Measurements from ENCODE around the gene CCDC172.

Gene CCDC172, protein sequence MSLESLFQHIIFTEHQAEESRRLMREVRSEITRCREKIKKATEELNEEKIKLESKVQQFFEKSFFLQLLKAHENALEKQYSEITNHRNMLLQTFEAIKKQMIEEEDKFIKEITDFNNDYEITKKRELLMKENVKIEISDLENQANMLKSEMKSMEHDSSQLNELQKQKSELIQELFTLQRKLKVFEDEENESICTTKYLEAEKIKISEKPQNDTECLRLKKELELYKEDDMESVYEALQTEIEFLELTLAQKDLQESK

GRCh38 chr10:116324227-116324950 is at the start of gene CCDC172:
Gene CCDC172, plus strand, starts transcription at chr10:116324448. Its CDS starts 564 bp downstream, at chr10:116325012.
- DNase-seq (ENCODE audit: low read depth), result no peak
- no peak within 1 kb of the TSS for H3K4me3 ChIP-seq (ENCODE audit: low read depth, low read length)

DNA sequence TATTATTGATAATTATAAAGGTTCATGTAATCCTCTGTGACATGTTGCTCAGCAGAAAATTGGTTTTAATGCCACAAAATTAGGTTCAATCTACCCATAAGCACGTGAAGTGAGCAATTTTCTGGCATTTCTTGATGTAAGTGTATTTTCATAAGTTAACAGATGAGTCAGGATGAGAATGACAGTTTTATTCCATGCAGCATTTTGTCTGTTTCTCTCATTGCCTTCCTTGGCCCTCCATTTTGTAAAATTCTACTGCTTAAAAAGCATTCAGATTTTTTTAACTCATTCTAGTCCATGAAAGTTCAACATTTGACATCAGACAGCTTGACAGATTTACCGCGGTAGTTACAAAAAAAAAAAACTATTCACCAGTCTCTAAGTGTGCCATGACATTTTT is 47.3 kb upstream of the CCDC172 start:
- no peak overlapping the region for H3K4me3 ChIP-seq (ENCODE audit: low read depth, low read length)
- DNase-seq (ENCODE audit: low read depth), result no peak

- no peak for DNase-seq (ENCODE audit: low read depth)
- H3K4me3 ChIP-seq (ENCODE audit: low read depth, low read length), result no peak overlapping the region
Measured at GRCh38 chr10:116278846-116279245, 45.4 kb upstream of the CCDC172 start.

DNA sequence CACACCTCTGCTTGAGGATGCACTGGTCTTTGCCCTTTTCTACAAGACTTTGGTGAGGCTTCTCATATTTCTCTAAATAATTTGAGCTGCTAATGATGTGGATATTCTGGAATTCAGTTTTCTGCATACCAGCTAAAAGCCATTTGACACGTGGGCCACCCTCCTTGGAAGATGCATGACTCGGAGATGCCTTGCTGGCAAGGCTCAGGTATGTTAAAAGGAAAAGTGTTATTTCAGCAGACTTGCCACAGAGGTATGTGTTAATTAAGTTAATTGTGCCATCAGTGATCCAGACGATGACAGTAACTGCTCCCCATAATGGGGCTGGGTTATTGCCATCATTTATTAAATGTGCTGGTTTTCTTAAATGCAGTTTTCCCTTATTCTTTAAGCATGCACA is 42.5 kb upstream of the CCDC172 start:
- H3K4me3 ChIP-seq (ENCODE audit: low read depth, low read length), result no peak overlapping the region

GRCh38 chr10:116286626-116287200 is 37.5 kb upstream of the CCDC172 start:
- no peak for DNase-seq (ENCODE audit: low read depth)
- no peak overlapping the region for H3K4me3 ChIP-seq (ENCODE audit: low read depth, low read length)

More for the DNA sequence above, 42.5 kb upstream of the CCDC172 start:
- DNase-seq (ENCODE audit: low read depth), result no peak

DNA sequence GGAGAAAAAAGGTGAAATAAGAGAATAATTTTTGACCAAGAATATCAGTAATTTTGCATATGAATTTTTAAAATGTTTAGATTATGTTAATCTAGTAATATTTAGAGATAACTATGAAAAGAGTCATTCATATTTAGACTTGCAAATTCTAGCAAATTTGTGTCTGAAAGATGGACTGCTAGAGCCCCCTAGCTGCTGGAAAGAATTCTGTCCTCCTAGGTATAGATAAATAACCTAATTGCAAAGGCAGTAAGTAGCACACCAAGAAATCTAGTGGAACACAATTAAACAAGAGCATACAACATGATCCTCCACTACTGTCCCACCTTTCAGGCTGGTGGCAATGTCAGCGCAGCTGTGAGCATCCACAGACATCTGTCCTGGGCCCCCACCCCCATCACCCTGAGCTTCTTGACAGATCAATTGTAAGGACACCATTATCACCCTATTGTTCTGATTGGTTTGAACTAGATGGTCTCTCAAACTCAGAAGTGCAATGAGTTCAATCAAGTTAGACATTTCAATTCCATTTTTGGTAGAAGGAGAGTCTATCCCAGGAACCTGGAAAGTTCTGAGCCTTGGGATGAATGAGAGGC is 36.2 kb upstream of the CCDC172 start:
- DNase-seq (ENCODE audit: low read depth), result no peak
- no peak overlapping the region for H3K4me3 ChIP-seq (ENCODE audit: low read depth, low read length)

GRCh38 chr10:116289652-116290051 is 34.6 kb upstream of the CCDC172 start:
- DNase-seq (ENCODE audit: low read depth), result no peak
- H3K4me3 ChIP-seq (ENCODE audit: low read depth, low read length), result no peak overlapping the region

GRCh38 chr10:116292493-116292892 is 31.8 kb upstream of the CCDC172 start:
- no peak for DNase-seq (ENCODE audit: low read depth)
- H3K4me3 ChIP-seq (ENCODE audit: low read depth, low read length), result no peak overlapping the region

DNA sequence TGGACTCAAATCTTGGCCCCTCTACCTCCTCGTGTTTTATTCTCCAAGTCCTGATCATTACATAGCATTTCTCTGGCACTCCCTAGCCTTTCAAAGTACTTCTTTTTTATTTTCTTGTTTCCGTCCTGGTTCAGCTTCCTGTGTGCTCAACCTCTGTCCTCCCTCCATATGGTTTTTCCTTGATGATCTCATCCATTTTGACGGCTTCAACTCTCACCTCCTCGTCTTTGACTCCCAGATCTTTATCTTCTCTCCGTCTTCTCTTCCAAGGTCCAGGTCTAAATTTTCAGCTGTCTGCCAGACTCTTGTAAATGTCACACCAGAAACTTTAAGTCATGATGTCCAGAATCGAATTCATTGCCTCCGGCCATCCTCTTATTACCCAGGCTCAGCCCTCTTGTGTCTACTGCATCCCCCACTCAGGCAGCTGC is 27.9 kb upstream of the CCDC172 start:
- no peak for DNase-seq (ENCODE audit: low read depth)
- H3K4me3 ChIP-seq (ENCODE audit: low read depth, low read length), result no peak overlapping the region

GRCh38 chr10:116298586-116298985 is 25.7 kb upstream of the CCDC172 start:
- no peak for DNase-seq (ENCODE audit: low read depth)
- H3K4me3 ChIP-seq (ENCODE audit: low read depth, low read length), result no peak overlapping the region

GRCh38 chr10:116300542-116300941 is 23.7 kb upstream of the CCDC172 start:
- DNase-seq (ENCODE audit: low read depth), result no peak
- no peak overlapping the region for H3K4me3 ChIP-seq (ENCODE audit: low read depth, low read length)

GRCh38 chr10:116304923-116305322 is 19.3 kb upstream of the CCDC172 start:
- DNase-seq (ENCODE audit: low read depth), result no peak
- H3K4me3 ChIP-seq (ENCODE audit: low read depth, low read length), result no peak overlapping the region

DNA sequence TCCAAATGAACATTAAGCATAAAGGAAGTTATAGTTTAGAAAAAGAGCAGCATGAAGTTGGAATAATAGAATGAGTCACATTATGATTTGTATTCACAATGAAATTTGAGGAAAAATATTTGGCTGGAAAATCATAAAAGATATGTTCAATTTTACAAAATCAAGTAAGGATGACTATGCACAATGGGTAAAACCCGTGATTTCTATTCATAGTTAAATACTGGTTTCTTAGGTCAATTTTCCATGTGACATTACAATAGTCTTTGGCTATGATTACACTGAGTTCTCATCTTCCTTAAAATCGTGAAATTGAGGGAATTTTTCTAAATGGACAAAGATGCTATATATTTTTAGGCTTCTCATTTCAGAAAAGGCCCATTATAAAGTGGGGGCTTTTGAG is 17.4 kb upstream of the CCDC172 start:
- no peak overlapping the region for H3K4me3 ChIP-seq (ENCODE audit: low read depth, low read length)
- DNase-seq (ENCODE audit: low read depth), result no peak

DNA sequence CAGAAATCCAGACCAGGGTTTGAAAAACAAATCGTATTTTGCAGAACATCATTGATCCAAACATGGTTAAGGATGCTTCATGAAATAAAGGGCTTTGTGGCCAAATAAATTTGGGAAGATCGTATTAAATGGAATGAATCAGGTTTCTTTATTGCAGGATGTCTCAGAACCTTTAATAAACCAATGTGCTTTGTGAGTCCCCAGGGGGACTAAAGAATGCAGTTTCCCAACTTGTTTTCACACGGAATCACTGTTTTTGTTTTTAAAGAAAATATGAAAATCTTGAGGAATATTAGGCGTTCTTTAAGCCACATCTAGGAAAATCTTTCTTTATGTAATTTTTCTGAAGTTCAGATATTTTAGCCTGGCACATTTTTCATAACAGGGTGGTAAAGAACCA is 16.8 kb upstream of the CCDC172 start:
- DNase-seq (ENCODE audit: low read depth), result no peak

DNA sequence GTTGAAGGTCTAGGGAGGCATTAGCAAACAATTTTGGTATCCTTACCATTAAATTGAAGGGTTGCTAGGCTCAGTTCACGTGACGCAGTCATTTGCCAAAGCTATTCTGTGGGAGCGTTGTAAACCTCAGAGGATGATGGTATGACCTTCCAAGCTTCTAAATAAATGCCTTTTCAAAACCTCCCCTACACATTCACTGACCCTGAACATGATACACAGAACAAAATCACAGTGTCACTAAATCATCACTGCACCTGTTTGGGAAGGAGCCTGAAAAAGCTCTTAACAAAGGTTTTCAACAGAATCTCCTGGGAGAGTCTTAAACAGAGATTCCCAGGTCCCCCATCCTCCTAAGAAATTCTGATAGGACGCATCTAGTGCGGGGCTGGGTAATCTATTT is 13.2 kb upstream of the CCDC172 start:
- no peak for DNase-seq (ENCODE audit: low read depth)
- H3K4me3 ChIP-seq (ENCODE audit: low read depth, low read length), result no peak overlapping the region

More for the DNA sequence above, 16.8 kb upstream of the CCDC172 start:
- no peak overlapping the region for H3K4me3 ChIP-seq (ENCODE audit: low read depth, low read length)

DNA sequence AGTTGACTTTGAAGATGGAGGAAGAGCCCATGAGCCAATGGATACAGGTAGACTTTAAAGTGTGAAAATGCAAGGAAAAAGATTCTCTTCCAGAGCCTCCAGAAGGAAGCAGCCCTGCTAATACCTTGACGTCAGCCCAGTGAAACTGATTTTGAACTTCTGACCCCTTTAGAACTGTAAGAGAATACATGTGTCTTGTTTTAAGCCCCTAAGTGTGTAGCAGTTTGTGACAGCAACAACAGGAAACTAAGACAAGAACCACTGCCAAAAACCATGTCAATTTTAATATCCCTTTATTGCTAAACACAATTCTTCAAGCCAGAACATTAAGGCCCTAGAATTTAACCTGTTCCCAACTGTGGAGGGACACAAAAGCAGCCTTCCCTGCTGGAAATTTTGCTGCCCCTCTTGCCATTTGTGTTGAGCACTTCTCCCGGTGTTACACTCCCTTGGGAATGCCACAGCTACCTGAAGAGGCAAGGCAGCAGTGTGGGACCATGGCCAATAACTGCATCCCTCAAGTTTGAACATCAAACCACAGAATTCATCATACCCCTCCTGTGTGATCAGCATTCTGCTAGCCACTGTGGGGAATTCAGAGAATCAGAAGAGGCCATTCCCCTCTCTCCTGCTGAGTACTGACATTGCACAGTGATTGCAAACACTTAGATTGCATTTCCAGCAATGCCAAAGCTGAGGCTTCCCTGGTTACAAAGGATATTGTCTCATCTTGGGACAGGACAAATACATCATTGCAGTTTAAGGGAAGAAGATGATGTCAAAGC is 12.3 kb upstream of the CCDC172 start:
- DNase-seq (ENCODE audit: low read depth), result no peak

DNA sequence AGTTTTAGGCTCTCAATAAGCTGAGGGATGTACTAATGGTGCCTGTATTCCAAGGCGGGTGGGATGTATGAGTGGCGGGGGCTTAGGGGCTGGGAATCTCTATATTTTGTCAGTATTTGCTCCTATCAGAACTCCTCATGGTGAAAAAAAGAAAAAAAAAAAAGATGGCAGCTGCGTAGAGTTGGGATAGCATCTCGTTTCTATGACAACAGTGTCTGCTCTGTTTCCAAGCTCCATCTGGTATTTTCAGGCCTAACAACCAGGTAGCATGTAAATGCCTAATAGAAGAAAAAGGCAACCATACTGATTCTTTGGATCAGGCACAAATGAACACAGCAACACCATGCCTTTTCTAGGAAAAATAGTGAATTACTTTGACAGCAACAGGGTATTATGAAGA is 11.7 kb upstream of the CCDC172 start:
- H3K4me3 ChIP-seq (ENCODE audit: low read depth, low read length), result no peak overlapping the region
- no peak for DNase-seq (ENCODE audit: low read depth)

More for the DNA sequence above, 12.3 kb upstream of the CCDC172 start:
- H3K4me3 ChIP-seq (ENCODE audit: low read depth, low read length), result no peak overlapping the region

GRCh38 chr10:116316503-116316902 is 7.7 kb upstream of the CCDC172 start:
- DNase-seq (ENCODE audit: low read depth), result no peak
- no peak overlapping the region for H3K4me3 ChIP-seq (ENCODE audit: low read depth, low read length)

- no peak for DNase-seq (ENCODE audit: low read depth)
- H3K4me3 ChIP-seq (ENCODE audit: low read depth, low read length), result no peak overlapping the region
Measured at GRCh38 chr10:116324951-116325635, 845 bp downstream of the CCDC172 start.

Data from skeletal muscle cell (primary cell).